Head of caudate nucleus (tissue), 42 donors: Measurements from ENCODE around the gene C17orf67.

ENCODE experiments used
- DNase-seq, 42 donors: peaks; one replicate each; pipeline versions ENCODE4 v3.0.0 to v3.0.0-alpha.2; 2020 to 2021; ENCODE audit warnings: mixed read lengths in 7 of 42
- intact Hi-C: fragments of 100-400 bp; cut with DNase I; formaldehyde crosslinking; loops from one replicate; pipeline ENCODE4 v1.15.0; 2022

Gene C17orf67, protein sequence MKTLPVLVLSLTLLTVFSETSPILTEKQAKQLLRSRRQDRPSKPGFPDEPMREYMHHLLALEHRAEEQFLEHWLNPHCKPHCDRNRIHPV

DNA sequence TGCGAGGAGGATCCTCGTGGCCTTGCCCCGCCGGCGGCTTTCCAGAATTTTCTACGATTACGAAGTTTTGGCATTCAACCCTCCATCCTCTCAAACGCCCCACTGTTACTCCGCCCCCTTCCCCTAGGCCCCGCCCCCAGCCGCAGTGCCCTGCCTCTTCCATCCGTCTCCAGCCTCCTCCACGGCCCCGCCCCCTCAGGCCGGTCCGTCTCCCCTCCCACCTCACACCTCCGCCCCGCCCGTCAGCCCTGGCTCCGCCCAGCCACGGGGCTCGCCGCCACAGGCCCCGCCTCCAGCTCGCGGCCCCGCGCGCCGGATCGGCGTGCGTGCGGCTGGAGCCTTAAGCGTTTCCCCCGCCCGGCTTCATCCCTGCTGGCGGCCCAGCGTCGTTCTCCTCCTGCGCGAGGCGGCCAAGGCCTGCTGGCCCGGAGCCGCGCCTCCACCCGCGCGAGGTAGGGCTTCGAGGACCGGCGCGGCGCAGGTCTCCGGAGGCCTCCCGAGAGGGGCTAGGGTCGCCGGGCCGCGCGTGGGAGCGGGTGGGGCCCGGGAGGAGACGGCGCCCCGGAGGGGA, at the start of gene C17orf67, which contains the start of gene DGKE:
TSS of gene C17orf67 (minus strand) at position 112 of the 571 bp plus-strand sequence. CDS start 18,110 bp downstream, outside the sequence.
TSS of gene DGKE (plus strand) at position 343 of the 571 bp plus-strand sequence. CDS start 645 bp downstream, outside the sequence.
- peak; percentile 89 to 99 (median 97) for DNase-seq
- intact Hi-C loops: loop anchor here (5.0 to 10.0 kb wide), 2 partner anchors 78 to 131 kb away; partner anchors contain the start of genes COIL and TRIM25

DNA sequence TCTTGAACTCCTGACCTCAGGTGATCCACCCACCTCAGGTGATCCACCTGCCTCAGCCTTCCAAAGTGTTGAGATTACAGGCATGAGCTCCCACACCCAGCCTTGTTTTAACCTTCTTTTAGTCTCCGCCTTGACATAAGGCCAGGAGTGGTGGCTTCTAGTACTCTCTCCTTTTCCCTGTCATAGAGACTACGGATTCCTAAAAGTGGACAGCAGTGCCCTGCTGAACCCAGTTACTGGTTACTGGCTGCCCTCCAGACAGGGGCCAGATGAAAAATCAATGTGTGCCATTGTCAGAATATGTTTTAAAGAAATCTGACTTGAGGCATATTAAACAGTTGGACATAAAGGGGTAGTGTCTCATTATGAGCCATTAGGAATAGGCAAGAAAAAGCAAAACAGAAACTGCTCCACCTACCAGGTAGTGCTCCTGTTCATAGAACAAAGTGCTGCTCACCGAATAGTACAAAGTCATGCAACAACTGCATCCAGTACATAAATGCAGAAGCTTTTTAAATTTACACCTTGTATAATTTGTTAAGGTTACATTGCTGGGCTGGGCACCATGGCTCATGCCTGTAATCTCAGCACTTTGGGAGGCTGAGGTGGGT, 48.1 kb upstream of the C17orf67 start:
- no peak for DNase-seq
- intact Hi-C loops: no loop called here

DNA sequence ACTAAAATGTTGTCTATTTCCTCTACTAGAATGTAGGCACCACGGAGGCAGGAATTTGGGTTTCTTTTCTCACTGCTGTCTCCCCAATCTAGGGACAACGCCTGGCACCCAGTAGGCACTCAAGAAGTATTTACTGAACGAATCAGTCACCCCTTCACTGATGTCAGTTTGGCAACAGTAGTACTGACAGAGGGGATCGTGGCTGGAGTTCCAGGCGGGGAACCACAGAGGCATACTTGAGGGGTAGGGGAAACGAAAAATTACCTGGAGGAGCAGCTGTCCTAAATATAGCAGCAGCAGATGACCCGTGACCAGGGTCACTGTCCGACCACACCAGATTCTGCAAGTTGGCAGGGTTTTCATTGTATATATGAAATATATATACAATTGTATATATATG, 46.9 kb upstream of the C17orf67 start:
- no peak for DNase-seq
- intact Hi-C loops: no loop called here

DNA sequence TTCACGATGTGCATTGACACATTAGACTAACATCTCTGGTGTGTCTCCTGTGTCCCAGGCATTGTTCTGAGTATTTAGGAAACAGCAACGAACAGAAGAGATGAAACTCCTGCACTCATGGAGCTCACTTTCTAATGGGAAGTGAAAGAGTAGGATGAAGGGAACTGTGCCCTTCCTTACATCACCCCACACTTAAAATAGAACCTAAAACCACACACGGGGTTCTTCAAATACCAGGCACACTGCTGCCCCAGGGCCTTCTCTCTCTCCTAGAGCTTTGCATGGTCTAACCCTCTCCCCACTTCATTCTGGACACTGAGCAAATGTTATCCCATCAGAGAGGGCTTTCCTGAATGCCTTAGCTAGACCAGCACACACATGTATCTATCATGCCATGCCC, 46.4 kb upstream of the C17orf67 start:
- intact Hi-C loops: no loop called here
- no peak for DNase-seq

DNA sequence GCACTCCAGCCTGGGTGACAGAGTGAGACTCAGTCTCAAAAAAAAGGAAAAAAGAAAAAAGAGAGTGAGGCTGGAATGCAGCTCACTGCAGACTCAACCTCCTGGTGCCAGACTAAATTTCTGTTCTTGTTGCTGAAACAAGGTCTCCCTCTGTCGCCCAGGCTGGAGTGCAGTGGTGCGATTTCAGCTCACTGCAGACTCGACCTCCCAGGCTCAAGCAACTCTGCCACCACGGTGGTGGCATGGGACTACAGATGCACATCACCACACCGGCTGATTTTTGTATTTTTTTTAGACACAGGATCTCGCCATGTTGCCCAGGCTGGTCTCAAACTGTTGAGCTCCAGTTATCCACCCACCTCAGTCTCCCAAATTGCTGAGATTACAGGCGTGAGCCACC, 45.6 kb upstream of the C17orf67 start:
- intact Hi-C loops: no loop called here
- no peak for DNase-seq

DNA sequence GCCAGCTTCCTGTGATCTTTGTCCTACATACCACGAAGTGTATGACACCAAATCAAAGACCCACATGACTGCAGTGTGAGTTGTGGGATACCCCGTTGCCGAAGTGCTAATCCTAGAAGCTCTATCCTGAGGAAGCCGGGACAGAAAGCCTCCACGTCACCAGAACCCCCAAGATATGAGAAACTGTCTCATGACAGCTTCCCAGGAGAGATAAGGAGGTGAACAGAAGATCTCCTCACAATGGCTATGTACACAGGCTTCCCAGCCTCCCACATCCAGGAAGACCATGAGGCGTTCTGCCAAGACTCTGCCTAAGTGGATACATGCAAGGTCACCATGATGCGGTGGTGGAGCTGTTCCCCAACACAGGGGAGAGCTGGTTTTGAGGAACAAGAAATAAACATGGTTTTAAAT, 43.1 kb upstream of the C17orf67 start:
- DNase-seq: peak in 1 of 42 donors; percentile 27
- intact Hi-C loops: no loop called here

DNA sequence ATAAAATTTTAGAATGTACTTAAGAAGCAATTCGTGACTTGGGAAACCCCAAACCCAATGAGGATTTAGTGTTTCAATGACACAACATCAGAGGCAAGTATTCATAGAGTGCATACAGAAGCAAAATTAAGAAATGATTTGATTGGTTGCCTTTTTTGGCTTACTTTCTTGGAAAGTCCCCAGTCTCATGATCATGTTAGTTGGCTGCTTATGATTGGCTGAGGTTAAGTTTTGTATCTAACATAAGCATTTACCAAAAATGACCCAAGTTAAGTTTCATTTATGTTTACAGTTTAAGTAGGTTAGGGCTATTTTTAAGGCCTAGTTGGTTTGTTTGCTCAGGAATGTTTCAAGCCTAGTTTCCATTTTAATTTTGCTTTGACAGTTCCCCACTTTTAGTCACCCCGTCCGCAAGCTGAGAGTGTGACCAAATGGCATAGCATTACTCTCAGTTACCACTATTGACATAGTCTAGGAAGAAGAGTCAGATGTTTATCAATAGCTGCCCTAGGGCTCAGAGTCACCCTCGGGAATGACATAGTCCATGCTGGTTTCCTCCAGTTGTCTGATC, 36.4 kb upstream of the C17orf67 start:
- no peak for DNase-seq
- intact Hi-C loops: no loop called here

DNA sequence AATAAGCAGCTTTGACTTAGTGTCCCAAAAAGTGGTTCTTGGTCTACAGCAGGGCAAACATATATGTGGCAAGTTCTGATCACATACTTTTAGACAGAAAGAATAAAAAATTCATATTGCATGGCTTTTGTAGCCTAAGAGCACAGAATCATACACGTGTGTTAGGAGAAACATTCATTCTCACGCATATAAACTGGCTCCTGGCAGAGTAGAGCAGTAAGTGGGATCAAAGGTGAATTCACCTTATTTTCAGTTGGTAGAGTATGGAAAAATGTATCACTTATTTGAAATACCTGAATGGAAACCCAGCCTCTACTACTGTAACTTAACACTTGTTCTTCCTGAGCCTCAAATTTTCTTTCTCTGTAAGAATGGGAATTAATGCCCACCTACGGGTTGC, 35.0 kb upstream of the C17orf67 start:
- intact Hi-C loops: no loop called here
- DNase-seq: no peak

DNA sequence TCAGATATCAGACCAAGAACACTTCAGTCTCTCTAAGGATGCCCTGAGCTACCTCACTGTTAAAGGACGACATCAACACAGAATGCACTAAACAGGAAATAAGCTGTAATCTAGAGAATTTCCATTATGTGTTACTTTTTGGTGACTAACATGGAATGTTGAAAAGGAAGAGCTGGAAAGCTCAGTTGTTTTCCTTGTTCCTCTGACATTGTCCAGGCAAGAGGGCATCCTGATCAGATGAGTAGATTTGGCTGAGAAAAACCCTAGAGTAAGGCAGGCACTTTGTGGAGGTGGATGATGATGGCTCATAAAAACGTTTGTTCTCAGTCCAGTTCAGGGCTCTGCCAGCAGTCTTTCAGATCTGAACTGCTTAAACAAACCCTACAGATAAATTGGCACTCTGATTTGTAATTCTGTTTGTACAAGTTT, 34.2 kb upstream of the C17orf67 start:
- no peak for DNase-seq
- intact Hi-C loops: no loop called here

DNA sequence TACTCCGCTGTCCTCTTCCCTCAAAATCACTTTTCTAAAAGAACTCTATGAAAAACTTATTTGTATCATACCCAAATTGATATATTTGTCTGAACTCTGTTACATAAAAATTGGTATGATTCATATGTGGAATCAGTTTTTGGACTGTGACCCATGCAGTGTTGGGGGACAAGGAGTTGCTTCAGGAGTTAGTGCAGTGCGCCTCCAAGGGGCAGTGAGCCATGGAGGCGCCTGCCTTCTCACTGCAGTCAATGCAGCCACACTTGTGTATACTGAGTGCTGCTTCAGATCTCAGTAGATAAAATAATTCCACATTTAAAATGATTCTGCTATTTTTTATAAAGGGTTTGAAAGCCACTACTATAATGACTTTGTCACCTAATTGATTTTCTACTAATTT, 32.8 kb upstream of the C17orf67 start:
- no peak for DNase-seq
- intact Hi-C loops: no loop called here

DNA sequence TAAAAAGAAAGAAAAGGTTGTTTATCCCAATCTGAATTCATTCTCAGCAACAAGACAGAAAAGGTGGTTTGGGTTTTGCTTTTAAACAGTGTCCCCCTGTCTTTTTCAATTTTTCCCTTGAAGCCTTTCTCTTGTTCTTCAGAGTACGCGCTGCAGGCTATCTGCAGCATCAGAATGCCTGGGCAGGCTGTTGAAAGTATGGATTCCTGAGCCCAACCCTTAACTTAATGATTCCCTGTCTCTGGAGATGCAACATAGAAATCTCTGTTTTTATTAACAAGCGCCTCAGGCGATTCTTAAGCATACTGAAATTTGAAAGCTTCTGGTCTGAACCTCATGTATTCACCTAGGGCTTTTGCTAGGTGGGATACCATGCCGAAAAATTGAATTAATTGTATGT, 32.4 kb upstream of the C17orf67 start:
- no peak for DNase-seq
- intact Hi-C loops: no loop called here

DNA sequence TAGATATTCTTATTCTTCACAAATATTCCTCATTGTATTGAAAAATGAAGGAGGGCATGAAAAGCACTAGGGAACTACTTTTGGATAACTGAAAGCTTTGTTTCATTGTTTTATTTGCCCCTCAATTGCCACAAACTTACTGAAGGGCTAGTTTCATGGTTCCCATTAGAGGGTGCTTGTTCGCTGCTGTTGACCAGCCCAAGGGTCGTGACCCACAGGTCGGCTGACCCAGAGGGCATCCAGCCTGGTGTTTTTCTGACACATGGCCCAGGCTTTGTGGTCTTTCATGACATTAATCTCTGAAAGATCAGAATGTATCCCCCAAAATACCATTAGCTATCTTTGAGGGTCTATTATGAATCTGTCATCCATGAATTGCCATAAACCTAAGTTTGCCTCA, 30.3 kb upstream of the C17orf67 start:
- no peak for DNase-seq
- intact Hi-C loops: no loop called here

DNA sequence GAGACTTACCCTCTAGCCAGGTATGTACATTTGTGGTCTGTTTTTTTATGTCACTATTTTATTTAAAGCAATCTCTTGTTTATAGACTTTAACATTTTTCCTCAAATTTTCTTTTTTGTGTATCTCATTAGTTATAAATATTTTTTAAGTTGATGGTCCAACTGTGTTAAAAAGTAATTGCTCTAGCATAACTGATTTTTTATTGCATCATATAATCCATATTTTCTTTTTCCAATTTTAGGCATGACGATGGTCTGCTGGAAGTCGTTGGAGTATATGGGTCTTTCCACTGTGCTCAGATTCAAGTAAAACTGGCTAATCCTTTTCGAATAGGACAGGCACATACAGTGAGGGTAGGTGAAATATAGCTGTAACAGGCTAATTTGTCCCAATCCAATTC, 28.2 kb upstream of the C17orf67 start:
- intact Hi-C loops: no loop called here
- DNase-seq: no peak

DNA sequence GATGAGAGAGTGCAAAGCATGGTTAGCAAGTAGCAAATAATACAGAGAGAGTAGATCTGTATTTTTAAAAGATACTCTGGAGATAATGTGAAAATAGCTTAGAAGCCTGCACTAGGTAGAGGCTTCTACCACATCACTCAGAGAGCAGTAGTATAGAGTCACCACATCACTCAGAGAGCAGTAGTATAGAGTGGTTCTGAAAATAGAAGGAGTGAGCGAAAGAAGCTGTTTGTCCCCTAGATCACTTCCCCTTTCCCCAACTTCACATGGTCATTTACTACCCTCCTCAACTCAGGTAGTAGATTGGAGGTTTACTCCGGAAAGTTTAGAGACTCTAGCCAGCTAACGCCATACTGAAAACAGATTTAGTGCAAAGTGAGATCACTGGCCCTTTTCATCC, 17.3 kb upstream of the C17orf67 start:
- intact Hi-C loops: no loop called here
- DNase-seq: no peak

DNA sequence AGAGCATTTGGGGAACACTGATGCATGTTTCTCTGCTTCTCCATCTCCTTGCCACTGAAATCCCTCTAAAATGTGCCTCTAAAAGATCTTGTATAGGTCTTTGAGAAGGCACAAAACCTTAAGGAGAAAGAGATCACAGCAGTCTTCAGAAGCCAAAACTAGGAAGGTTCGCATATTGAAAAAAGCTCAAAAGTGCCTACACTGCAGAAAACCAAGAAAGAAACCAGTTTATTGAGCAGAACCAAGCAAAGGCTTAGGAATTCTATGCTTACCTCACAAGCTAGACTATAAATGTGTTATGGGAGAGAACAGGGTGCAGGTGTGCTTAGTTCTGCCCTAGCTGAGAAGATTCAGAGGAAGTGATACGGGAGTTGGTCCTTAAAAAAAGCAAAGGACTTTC, 16.9 kb upstream of the C17orf67 start:
- intact Hi-C loops: no loop called here
- DNase-seq: no peak

DNA sequence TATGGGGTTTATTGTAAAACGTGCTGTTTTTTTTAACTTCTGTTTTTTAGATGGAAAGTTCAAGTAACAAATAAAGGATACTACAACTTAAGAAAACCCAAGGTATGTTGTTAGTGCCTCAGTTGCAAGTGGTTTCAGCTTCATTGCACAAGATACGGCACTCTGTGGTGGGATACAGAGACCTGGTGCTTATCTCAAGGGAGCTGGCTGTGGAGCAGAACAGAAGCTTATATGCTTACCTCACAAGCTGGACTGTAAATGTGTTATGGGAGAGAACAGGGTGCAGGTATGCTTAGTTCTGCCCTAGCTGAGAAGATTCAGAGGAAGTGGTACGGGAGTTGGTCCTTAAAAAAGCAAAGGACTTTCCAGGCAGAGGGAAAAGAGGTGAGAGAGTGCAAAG, 15.4 kb upstream of the C17orf67 start:
- intact Hi-C loops: no loop called here
- DNase-seq: no peak

DNA sequence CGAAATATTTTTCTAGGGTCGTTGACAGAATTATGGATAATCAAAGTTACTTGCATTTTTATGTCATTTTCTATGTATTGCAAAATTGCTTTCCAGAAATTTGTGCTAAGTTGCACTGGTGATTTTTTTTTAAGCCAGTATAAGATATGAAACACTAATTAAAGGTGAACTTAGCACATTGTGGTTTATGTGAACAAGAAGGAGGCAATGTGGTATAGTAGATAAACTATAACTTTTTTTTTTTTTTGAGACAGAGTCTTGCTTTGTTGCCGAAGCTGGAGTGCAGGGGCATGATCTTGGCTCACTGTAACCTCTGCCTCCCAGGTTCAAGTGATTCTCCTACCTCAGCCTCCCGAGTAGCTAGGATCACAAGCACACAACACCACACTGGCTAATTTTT, 13.4 kb upstream of the C17orf67 start:
- DNase-seq: no peak
- intact Hi-C loops: no loop called here

DNA sequence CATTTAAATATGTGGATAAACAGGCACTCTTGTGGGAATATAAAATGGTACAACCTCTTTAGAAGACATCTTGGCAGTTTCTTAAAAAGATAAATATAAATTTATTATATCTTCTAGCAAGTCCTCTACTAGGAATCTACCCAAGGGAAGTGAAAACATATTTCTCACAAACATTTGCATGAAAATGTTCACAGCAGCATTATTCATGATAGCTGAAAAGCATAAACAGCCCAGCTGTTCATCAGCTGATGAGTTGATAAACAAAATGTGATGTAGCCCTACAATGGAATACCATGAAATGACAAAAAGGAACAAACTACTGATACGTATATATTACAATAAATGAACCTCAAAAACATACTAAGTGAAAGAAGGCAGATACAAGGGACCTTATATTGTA, 12.2 kb upstream of the C17orf67 start:
- DNase-seq: no peak
- intact Hi-C loops: no loop called here

DNA sequence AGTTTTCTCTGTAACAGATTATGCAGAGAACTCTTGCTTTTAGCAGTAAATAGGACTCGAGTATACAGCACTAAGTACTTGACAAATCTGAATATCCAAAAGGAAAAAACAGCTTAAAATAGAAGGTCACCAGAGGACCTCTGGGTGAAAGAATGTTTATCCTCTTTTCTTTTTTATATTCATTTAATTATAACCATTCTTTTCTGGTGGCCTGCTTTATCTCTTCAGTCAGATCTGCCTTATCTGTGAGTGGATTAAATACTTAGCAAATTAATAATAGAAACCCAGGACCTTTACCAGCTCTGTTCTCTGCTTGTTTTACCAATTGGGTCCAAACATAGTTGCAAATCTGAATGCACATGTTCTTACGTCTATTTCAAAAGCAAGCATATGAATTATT, 8.9 kb upstream of the C17orf67 start:
- intact Hi-C loops: no loop called here
- DNase-seq: no peak

DNA sequence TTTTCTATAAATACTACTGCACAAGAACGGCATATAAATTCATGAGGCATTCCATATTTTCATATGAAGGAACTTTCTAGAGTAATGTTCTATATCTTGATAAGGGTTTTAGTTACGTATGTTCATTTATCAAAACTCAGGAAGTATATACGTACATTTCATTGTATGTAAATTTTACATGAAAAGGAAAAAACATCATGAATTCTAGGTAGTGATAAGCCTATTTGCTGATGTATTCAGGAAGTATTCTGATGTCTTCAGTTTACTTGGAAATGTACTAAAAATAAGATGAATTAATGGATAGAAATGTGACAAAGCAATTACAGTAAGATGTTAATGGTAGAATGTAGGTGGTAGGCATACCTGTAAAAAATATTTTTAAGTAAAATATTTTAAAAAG, 5.0 kb upstream of the C17orf67 start:
- DNase-seq: no peak
- intact Hi-C loops: loop anchor here (10.0 kb wide), 1 partner anchor 126 kb away; the partner anchor contains the start of gene COIL

DNA sequence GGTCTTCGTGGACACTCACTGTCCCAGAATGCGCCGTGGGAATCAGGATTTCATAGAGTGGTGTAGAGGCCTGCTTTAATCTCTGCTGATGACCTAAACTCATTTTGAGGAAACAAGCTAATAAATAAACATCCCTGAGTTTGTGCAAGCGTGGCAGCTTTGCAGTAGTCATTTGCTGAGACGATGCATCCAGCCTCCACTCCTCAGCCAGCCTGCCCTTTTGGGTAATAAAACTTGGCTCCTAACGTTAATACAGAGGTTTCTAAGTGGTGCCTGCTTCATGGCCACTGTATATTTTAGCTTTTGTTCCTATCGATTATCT, 1.5 kb upstream of the C17orf67 start:
- intact Hi-C loops: loop anchor here (10.0 kb wide), 1 partner anchor 130 kb away; the partner anchor contains the start of gene COIL
- peak in 2 of 42 donors; percentile 17 to 19 for DNase-seq
